Measurements from ENCODE around the gene ARHGAP36.

DNA sequence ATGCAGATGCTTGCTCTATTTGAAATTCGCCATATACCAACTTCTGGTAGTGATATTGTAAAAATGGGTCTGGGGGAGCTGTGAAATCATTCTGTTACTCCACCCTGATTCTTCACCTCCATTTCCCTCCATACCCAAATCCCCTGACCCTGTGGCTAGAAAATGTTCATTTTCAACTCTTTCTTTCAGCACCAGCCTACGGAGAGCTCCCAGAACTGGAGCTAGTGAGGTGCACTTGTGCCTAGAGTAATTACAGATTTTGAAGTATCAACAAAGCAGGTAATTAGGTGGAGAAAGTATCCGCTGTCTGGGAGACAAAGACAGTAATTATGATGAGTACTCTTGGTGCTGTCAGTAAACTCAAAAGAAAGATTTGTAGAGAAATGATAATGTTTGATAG, 8.1 kb downstream of the ARHGAP36 start:
- TF ChIP-seq, protein P1, sequence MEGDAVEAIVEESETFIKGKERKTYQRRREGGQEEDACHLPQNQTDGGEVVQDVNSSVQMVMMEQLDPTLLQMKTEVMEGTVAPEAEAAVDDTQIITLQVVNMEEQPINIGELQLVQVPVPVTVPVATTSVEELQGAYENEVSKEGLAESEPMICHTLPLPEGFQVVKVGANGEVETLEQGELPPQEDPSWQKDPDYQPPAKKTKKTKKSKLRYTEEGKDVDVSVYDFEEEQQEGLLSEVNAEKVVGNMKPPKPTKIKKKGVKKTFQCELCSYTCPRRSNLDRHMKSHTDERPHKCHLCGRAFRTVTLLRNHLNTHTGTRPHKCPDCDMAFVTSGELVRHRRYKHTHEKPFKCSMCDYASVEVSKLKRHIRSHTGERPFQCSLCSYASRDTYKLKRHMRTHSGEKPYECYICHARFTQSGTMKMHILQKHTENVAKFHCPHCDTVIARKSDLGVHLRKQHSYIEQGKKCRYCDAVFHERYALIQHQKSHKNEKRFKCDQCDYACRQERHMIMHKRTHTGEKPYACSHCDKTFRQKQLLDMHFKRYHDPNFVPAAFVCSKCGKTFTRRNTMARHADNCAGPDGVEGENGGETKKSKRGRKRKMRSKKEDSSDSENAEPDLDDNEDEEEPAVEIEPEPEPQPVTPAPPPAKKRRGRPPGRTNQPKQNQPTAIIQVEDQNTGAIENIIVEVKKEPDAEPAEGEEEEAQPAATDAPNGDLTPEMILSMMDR (IDR thresholded peaks at IDR 0.05): no peak
- TF ChIP-seq POLR2A (IDR thresholded peaks at IDR 0.05): no peak
